K562 (cell line): ENCODE data around the gene ATP6V0C. TPM values are rescaled to one million over a fixed set of nuclear protein-coding genes. Genes with fewer than 3 reads are reported as not detected.

ENCODE experiments used
- CUX1 ChIP-seq: fragments of 200-800 bp; sonication (Bioruptor generic); IDR thresholded peaks from 2 replicates; pipeline ENCODE4 v1.6.1; 2016; ENCODE audit warnings: missing genetic modification characterization, missing compliant biosample characterization
- RB1 ChIP-seq: fragments of 450-650 bp; IDR thresholded peaks from 2 replicates; pipeline ENCODE4 v1.6.1; 2017; ENCODE audit warnings: low read depth, mild to moderate bottlenecking
- ZBTB7A ChIP-seq: IDR thresholded peaks from 2 replicates; pipeline ENCODE4 v1.6.1; 2011; ENCODE audit warnings: low read depth, mild to moderate bottlenecking, low read length, moderate library complexity, borderline replicate concordance; ENCODE audit not compliant: control insufficient read depth
- ZNF140 ChIP-seq: fragments of 250-450 bp; sonication (Bioruptor Pico); IDR thresholded peaks from 2 replicates; pipeline ENCODE4 v1.8.0; 2021; ENCODE audit warnings: moderate library complexity, mild to moderate bottlenecking, inconsistent platforms
- polyA plus RNA-seq, 8 experiments: library from polyadenylated mRNA; depleted of rRNA in 4 of 8; stranded (reverse) in 5 of 8; unstranded in 3 of 8; fragments of >200 nt; fragmentation: Nextera tagmentation in 2 of 8; fragmentation: Illumina TruSeq in 1 of 8; extraction: Ambion mirVana in 2 of 8; extraction: Trizol in 1 of 8; gene quantifications; 2 replicates each; pipeline versions ENCODE4 v1.2.1 to v1.2.3, GENCODE V29; 2011 to 2014; ENCODE audit warnings: inconsistent platforms in 1 of 8, missing spikeins in 1 of 8
- total RNA-seq, 7 experiments: library from RNA; depleted of rRNA in 6 of 7; stranded (reverse); fragments of >200 nt in 6 of 7; fragmentation: Illumina TruSeq in 2 of 7; extraction: Trizol in 2 of 7; gene quantifications; 2 replicates each; pipeline versions ENCODE4 v1.2.1 to v1.2.3, GENCODE V29; 2011 to 2021; ENCODE audit warnings: low replicate concordance in 1 of 7

Gene ATP6V0C
- total and polyA plus RNA-seq, 9 of the 15 experiments (the other 6 are each of a cell fraction or from before 2014, with no cell fraction given), result 2.9 to 228 (median 22.7) TPM

- TF ChIP-seq ZBTB7A (peak; percentile 91), CUX1 (CRISPR knock-in tag) (no peak), RB1 (peak; percentile 67; the same call in 1 of the 2 replicates), ZNF140 (no peak)
These were observed 12.6 kb upstream of the ATP6V0C start (continued) for GRCh38 chr16:2500918-2501750.
